GM21423 (cell line): ENCODE results near the gene SIRPA.

Source experiments
- ATAC-seq: cut with Tn5 transposase; IDR thresholded peaks from one replicate; pipeline ENCODE4 v1.9.1; 2021; ENCODE audit warnings: mild to moderate bottlenecking, moderate library complexity; ENCODE audit not compliant: unreplicated experiment

SIRPA gene

GRCh38 chr20:1894951-1895673 is at the start of gene SIRPA:
Gene SIRPA, plus strand, starts transcription at chr20:1895407. Its CDS starts 41 bp downstream, at chr20:1895448.
- ATAC-seq = no peak

- no peak for ATAC-seq
These were observed 49.5 kb upstream of the SIRPA start for GRCh38 chr20:1845701-1846100.

DNA sequence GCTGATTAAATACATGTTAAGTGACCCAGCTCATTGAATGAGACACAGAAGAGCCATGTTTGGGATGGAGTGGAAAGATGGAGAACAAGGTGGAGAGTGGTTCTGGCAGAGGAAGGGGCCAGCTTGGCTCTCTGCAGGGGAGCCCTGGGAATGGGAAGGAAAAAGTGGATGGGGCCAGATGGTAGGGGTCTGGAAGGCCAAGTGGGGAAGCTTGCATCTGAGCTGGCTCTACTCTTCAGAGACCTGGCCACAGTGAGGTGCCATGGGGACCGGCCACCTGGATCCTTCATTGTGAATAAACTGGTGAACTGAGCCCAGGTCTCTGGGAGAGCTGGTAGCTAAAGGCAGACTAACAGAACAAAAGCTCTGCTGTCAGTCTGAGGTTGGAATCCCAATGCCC is 48.9 kb upstream of the SIRPA start:
- no peak for ATAC-seq

- ATAC-seq = no peak
These were observed 48.3 kb upstream of the SIRPA start for GRCh38 chr20:1846876-1847275.

- no peak for ATAC-seq
These were observed 47.4 kb upstream of the SIRPA start for GRCh38 chr20:1847780-1848179.

DNA sequence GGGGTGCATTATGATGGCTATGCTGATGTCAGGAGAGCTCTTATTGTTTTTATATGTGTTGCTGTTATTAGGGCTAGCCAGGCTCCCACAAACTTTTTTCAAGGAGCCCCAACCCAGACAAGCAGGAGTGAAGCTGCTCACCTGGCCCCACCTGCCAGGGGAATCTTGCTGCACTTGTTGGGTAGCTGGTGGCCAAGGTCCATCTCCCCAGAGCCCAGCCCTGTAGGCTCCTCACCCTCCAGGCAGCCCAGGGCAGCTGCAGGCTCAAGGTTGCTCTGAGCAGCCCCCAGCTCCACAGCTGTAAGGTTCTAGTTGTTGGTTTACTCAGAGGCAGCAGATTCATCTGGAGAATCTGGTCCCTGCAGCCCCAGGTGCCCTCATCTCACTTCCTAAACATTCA is 46.8 kb upstream of the SIRPA start:
- no peak for ATAC-seq

- ATAC-seq = no peak
These were observed 43.8 kb upstream of the SIRPA start for GRCh38 chr20:1851396-1851795.

GRCh38 chr20:1853473-1853872 is 41.7 kb upstream of the SIRPA start:
- ATAC-seq = no peak

DNA sequence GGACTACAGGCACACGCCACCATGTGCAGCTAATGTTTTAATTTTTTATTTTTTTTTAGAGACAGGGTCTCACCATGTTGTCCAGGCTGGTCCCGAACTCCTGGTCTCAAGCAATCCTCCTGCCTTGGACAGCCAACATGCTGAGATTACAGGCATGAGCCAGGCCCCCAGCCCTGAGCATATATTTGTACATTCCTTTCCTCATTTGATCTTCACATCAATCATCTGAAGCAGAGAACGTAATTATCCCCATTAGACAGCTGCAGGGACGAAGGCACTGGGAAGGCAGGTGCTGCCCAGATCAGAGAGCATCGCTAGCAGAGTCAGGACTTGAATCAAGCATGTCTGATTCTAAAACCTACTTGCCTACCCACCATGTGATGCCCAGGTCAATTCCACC is 41.0 kb upstream of the SIRPA start:
- no peak for ATAC-seq

GRCh38 chr20:1855109-1855508 is 40.1 kb upstream of the SIRPA start:
- ATAC-seq = no peak

GRCh38 chr20:1855690-1856089 is 39.5 kb upstream of the SIRPA start:
- ATAC-seq = no peak

- ATAC-seq = no peak
These were observed 38.8 kb upstream of the SIRPA start for GRCh38 chr20:1856424-1856823.

DNA sequence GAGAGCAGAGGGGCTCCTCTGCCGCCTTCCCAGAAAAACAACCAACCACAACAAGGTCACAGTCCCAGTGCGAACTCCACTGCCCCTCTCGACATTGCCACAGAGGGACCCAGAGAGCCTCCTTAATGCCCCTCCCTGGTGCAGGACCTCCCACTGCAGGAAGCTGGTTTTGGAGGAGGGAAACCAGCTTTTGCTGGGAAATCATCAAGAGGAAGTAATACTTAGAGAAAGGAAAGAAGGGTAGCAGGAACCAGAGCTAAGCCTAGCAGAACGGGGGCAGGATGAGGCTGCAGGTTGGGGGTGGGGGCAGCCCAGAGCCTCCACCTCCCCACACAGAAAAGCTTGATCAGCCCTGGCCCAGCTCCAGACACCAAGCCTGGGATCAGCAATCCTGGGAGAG is 37.7 kb upstream of the SIRPA start:
- ATAC-seq = no peak

DNA sequence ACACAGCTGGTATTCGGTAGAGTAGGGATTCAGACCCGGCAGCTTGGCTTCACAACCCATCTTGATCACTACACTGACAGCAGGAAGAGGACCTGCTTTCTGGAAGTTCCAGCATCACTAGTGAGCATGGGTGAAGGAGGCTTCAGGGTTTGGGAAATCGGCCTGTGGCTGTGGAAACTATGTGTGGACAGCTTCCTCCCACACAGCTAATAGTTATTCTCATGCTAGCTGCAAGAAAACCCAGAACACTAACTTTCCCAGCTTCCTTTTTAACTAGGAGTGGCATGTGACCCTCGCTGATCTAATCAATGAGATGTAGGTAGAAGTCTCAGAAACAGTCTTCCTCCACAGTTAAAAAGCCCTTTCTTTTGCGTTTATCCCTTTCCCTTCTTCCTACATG is 36.3 kb upstream of the SIRPA start:
- no peak for ATAC-seq

GRCh38 chr20:1860446-1860845 is 34.8 kb upstream of the SIRPA start:
- ATAC-seq = no peak

DNA sequence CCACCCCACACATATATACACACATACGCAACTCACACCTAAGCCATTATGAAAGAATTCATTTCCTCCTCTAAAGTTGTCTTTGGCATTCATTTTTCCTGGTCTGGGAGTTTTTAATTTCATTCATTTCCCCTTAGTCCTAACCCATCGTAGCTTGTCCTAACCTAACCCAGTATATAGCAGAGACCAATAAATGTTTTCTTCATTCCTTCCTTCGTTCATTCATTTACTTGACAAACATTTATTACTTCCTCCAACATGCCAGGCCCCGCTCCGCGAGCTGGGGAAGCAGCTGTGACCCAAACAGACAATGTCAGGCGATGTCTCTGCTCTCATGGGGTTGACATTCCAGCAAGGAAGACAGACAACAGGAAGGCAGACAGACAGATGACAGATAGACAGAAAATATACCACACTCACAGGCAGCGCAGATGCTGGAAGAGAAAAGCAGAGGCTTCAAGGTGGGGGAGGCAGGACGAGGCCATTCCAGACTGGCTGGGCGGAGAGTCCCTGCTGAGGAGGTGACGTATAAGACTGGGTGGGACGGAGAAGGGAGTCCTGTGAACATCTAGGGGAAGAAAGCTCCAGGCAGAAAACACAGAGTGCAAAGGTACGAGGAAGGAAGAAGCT is 33.7 kb upstream of the SIRPA start:
- ATAC-seq = no peak

DNA sequence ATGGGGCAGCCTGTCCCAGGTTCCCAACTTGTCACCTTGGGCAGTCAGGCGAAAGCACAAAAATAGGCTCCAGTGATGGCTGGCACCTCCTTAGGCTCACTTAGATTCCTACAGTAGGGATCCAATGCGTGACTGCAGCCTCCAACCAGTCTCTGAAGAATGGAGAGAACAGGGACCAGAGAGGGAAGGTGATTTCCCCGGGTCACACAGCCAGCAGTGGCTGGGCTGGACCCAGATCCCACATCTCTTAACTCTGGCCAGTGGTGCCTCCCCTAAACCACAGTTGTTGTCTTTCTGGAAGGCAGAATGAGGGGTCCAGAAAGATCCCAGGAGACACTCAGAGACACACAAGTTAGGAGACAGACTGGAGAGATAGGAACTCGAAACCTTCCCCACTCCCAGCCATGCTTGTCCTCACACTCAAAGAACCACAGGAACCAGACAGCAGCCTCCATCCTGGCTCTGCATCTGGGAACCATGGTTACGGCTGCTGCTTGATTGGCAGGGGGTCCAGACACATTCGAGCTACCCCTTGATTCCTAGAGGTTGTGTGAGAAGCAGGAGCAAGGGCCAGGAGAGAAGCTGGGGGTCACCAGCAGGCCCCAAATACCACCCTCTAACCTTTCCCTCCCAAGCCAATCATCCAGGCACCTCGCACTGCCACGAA is 33.1 kb upstream of the SIRPA start:
- ATAC-seq = no peak

DNA sequence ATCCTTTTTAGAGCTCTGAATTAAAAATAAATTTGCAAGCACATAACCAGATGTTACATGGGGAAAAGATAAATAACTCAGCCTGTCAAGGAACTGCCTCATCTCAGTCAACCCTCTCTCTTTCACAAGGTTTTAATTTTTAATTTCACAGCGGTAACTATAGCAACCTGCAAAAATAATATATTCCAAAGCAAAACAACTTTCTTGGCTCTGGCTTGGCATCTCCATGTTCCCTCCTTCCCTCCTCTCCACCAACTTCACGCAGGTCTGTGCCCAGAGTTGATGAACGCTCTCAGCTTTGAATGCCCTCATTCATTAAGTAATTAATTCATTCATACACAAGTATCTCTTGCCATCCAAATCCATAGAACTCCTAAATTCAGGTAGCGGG is 32.5 kb upstream of the SIRPA start:
- no peak for ATAC-seq

DNA sequence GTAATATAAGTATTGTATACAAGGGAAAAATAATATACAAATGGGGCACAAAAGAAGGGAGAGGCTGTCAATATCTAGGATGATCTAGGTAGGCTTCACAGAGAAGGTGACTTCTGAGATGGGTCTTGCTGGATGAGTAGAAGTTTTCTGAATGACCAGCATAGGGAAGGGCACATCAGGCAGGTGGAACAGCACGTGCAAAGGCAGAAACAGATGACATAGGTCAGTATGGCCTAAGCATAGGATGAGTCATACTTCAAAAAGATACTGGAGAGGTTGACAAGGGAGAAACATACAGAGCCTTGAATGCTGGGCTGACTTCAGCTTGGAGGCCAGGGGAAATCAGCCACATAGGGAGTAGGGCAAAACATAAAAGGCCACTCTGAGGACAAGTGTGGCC is 31.9 kb upstream of the SIRPA start:
- no peak for ATAC-seq

DNA sequence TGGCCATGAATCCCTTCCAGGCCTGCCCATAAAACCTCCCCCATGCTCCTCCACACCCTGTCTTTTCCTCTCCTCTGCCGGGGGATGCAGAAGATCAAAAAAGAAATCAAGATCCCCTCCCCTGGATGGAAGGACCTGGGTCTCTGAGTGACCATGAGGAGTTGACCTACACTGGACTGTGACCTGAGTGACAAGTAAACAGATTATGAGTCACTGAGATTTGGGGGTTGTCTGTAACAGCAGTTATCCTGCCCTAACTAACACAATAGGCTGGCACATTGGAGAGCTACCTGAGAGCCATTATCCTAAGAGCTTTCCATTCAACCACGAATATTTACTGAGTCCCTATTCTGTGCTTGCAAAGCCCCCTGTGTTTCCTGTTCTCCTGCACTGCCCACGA is 28.4 kb upstream of the SIRPA start:
- no peak for ATAC-seq

GRCh38 chr20:1867495-1868260 is 27.5 kb upstream of the SIRPA start:
- ATAC-seq = no peak

GRCh38 chr20:1868856-1869255 is 26.4 kb upstream of the SIRPA start:
- no peak for ATAC-seq
